Right lobe of liver (tissue), 4 donors: ENCODE measurements around the gene PDP2.

Experiments used
- POLR2A ChIP-seq: fragments of 450-650 bp; IDR thresholded peaks from one replicate; pipeline ENCODE4 v1.6.1; 2017; ENCODE audit warnings: antibody characterized with exemption, mild to moderate bottlenecking
- TF ChIP-seq, protein P1 (sequence below), 4 donors: fragments of 200-600 bp in 3 of 4; fragments of 450-650 bp in 1 of 4; IDR thresholded peaks; one replicate each; pipeline versions ENCODE4 v1.5.1 to v1.8.0; 2016 to 2022; ENCODE audit warnings: antibody characterized with exemption in 4 of 4, mild to moderate bottlenecking in 2 of 4
- donor health status: DM: no; HTN: no; CAD: no.
- donor health status: DM: no; HTN: no; CAD: no.
- donor health status: DM: no; HTN: yes; CAD: no.

DNA sequence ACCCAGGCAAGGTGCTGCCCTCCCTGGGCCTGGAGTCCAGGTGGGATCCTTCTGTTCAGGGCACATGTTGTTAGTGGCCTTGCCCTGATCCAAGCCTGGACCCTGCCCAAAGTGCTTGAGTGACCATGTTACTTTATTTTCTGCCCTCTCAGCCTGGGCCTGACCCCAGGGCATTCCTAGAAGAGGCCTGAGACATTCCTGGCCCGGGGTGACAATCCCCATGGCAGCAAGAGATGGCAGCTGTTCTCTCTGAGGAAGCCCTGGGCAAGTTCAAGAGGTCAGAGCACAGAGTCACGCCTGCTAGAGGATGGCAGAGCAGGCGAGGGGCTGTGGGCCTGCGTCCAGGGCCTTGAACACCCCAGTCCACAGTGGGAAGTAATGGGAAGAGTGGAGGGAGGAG lies 33.4 kb downstream of the PDP2 start:
- TF ChIP-seq, protein P1, sequence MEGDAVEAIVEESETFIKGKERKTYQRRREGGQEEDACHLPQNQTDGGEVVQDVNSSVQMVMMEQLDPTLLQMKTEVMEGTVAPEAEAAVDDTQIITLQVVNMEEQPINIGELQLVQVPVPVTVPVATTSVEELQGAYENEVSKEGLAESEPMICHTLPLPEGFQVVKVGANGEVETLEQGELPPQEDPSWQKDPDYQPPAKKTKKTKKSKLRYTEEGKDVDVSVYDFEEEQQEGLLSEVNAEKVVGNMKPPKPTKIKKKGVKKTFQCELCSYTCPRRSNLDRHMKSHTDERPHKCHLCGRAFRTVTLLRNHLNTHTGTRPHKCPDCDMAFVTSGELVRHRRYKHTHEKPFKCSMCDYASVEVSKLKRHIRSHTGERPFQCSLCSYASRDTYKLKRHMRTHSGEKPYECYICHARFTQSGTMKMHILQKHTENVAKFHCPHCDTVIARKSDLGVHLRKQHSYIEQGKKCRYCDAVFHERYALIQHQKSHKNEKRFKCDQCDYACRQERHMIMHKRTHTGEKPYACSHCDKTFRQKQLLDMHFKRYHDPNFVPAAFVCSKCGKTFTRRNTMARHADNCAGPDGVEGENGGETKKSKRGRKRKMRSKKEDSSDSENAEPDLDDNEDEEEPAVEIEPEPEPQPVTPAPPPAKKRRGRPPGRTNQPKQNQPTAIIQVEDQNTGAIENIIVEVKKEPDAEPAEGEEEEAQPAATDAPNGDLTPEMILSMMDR (IDR thresholded peaks at IDR 0.05), result no peak
- no peak for TF ChIP-seq POLR2A
